GM10248 (cell line): Measurements from ENCODE around the gene STON2.
A peak's percentile ranks its signal among the peaks of the same experiment; 100 is the strongest.
"Not testable (repeated sequence)": the region's sequence is repeated elsewhere in the genome, so short reads cannot be mapped to it uniquely, and the experiment has no call there.

Source experiments
- CTCF ChIA-PET: fragments of 300-600 bp; sonication (Branson Sonifier 250); formaldehyde crosslinking; extraction: SDS; loops from one replicate; lab custom pipeline; 2021; ENCODE audit warnings: antibody characterized with exemption; lab: Yijun Ruan, JAX
- POLR2A ChIA-PET: fragments of 350-650 bp; sonication (Branson Sonifier 250); formaldehyde crosslinking; extraction: SDS; loops from one replicate; lab custom pipeline; 2020; ENCODE audit warnings: antibody characterized with exemption; lab: Yijun Ruan, JAX
- DNase-seq: peaks from one replicate; pipeline ENCODE4 v3.0.0; 2012; ENCODE audit errors: extremely low spot score
- TF ChIP-seq, protein P1 (sequence below): IDR thresholded peaks from 2 replicates; pipeline ENCODE4 v1.5.1; 2012; ENCODE audit warnings: mild to moderate bottlenecking, low read depth; ENCODE audit errors: extremely low read depth, missing control alignments, control extremely low read depth

Gene STON2

DNA sequence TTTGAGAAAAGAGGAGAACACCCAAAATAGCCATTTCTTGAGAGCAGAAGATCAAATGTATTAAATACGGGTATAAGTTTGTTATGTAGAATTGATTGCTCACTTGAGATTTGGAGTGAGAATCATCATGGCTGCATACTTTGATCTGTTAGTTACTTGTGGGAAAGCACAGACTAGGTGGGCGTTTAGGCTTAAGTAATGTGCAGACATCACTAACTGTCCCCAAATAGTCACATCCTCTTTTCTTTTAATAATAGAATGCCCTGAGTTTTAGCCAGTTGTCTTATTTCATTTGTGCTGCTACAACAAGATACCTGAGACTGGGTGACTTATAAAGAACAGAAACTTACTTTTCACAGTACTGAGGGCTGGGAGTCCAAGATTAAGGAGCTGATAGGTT, 165.0 kb downstream of the STON2 start:
- ChIA-PET CTCF (interaction anchor here (0.8 to 1.0 kb wide), 2 partner anchors 12 to 248 kb away, joined by 3 read pairs; no protein-coding TSS in a partner anchor), POLR2A (no interaction called here)
- DNase-seq: peak; percentile 67
- TF ChIP-seq, protein P1, sequence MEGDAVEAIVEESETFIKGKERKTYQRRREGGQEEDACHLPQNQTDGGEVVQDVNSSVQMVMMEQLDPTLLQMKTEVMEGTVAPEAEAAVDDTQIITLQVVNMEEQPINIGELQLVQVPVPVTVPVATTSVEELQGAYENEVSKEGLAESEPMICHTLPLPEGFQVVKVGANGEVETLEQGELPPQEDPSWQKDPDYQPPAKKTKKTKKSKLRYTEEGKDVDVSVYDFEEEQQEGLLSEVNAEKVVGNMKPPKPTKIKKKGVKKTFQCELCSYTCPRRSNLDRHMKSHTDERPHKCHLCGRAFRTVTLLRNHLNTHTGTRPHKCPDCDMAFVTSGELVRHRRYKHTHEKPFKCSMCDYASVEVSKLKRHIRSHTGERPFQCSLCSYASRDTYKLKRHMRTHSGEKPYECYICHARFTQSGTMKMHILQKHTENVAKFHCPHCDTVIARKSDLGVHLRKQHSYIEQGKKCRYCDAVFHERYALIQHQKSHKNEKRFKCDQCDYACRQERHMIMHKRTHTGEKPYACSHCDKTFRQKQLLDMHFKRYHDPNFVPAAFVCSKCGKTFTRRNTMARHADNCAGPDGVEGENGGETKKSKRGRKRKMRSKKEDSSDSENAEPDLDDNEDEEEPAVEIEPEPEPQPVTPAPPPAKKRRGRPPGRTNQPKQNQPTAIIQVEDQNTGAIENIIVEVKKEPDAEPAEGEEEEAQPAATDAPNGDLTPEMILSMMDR: no peak

DNA sequence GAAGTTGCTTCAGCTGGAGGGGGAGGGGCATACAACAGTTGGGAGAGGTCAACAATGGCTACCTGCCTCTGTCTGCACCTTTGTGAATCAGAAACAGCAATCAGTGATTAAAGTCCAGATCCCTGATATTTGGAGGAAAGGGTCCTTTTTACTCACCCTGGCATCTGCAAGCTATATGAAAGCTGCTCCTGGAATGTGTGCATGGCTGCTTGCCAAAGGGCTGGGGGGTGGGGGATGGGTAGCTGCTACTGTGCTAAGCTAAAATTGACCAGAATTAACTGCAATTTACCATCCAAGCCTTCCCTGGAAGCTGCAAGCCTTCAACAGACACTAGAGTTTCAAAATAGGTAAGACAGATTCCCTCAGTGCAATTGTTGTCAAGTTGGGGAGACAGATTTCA, 165.8 kb downstream of the STON2 start:
- no peak for DNase-seq
- ChIA-PET POLR2A (no interaction called here), CTCF (interaction anchor here (0.8 to 1.0 kb wide), 2 partner anchors 13 to 247 kb away, joined by 3 read pairs; no protein-coding TSS in a partner anchor)
- TF ChIP-seq, protein P1: no peak

DNA sequence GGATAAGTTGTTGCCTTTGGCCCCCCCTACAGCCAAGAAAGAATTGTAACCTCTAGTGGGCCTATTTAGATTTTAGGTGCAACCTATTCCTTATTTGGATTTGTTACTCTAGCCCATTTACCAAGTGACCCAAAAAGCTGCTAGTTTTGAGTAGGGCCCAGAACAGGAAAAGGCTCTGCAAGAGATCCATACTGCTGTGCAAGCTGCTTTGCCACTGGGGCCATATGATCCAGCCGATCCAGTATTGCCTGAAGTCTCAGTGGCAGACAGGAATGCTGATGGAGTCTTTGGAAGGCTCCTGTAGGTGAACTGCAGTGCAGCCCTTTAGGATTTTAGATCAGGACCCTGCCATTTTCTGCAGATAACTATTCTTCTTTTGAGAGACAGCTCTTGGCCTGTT, 166.5 kb downstream of the STON2 start:
- TF ChIP-seq, protein P1: no peak
- DNase-seq: no peak
- CTCF ChIA-PET: interaction anchor here (1.7 kb wide), 1 partner anchor 11 kb away, joined by 4 read pairs; no protein-coding TSS in a partner anchor
- POLR2A ChIA-PET: no interaction called here

DNA sequence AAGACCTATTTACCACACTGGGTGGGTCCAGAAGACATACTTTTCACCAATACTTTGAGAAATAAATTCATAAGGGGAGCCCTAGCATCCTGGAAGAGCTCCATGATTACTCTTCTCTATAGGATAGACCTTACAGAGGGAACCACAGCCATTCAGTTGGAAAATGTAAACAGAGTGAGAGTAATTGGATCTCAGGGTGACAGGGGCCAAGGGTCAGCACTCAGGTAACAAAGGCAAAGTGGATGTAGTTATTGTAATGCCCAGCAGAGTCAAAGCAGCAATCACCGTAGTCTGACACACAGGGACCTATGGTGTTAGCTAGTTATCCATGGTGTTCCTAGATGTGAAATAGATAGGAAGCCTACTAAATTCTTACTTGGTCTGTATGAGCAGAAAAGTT, 168.6 kb downstream of the STON2 start:
- no peak for DNase-seq
- TF ChIP-seq, protein P1: no peak
- ChIA-PET POLR2A (interaction anchor here (1.2 kb wide), 1 partner anchor 10 kb away, joined by 5 read pairs; the partner anchor contains the start of gene GTF2A1), CTCF (interaction anchor here (1.5 kb wide), 1 partner anchor 20 kb away, joined by 3 read pairs; no protein-coding TSS in a partner anchor)

DNA sequence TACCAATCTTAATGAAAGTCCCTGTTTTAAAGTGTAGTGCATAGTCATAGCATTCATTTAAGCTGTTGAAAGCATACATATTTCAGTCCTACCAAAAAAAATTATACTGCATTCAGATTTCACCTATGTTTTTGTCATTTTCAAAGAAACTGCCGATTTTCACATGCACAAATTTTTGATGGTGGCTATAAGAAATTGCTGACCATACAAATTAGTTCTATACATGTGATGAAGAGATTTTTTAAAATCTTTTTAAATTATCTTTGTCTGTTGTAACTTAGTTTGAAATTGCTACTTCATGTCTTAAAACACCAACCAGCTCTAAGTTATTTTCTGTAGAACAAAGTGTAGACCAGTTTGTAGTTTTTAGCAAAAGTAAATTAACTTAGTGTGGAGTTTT, 175.9 kb downstream of the STON2 start:
- ChIA-PET CTCF (interaction anchor here (1.2 to 1.8 kb wide), 2 partner anchors 45 to 54 kb away, joined by 4 to 5 read pairs; no protein-coding TSS in a partner anchor), POLR2A (no interaction called here)
- TF ChIP-seq, protein P1: no peak
- DNase-seq: no peak

DNA sequence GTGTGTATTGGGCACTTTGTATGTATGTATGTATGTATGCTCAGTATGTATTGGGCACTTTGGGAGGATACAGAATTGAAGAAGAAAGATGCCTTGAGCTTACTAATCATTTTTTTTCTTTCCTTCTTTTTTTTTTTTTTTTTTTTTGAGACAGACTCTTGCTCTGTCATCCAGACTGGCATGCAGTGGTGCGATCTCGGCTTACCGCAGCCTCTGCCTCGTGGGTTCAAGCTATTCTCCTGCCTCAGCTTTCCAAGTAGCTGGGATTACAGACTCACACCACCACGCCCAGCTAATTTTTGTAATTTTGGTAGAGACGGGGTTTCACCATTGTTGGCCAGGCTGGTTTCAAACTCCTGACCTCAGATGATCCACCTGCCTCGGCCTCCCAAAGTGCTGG, 176.3 kb downstream of the STON2 start:
- not testable (repeated sequence) for DNase-seq
- ChIA-PET CTCF (interaction anchor here (1.2 to 1.8 kb wide), 2 partner anchors 46 to 54 kb away, joined by 4 to 5 read pairs; no protein-coding TSS in a partner anchor), POLR2A (interaction anchor here (0.6 to 1.2 kb wide), 2 partner anchors 51 to 247 kb away, joined by 3 to 4 read pairs; no protein-coding TSS in a partner anchor)

DNA sequence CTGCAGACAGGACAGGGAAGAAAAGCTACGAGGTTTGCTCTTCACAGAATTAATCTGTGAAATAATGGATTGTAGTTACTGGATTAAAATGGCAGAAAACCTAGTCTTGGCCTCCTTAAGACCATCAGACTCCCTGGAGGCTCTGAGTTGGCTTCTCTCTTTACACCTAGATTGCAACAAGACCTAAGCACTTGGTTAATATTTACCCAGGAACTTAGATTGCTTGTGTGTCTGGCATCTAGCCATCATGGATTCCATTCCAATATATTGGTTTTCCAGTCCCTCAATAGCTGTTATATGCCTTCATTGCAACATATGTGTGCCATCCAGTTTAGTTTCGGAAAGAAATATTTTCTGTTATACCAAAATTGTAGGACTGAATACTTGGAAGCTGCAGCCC, 177.4 kb downstream of the STON2 start:
- TF ChIP-seq, protein P1: no peak
- no peak for DNase-seq
- ChIA-PET POLR2A (interaction anchor here (1.2 kb wide), 1 partner anchor 248 kb away, joined by 3 read pairs; no protein-coding TSS in a partner anchor), CTCF (interaction anchor here (0.8 to 1.9 kb wide), 3 partner anchors 10 to 43 kb away, joined by 3 to 5 read pairs (median 4); no protein-coding TSS in a partner anchor)
